Measurements from ENCODE around the gene CLDN24. TPM values are rescaled to one million over a fixed set of nuclear protein-coding genes. Genes with fewer than 3 reads are reported as not detected.

CLDN24 gene
- total RNA-seq, 1 experiment from 2014 or later: not detected

DNA sequence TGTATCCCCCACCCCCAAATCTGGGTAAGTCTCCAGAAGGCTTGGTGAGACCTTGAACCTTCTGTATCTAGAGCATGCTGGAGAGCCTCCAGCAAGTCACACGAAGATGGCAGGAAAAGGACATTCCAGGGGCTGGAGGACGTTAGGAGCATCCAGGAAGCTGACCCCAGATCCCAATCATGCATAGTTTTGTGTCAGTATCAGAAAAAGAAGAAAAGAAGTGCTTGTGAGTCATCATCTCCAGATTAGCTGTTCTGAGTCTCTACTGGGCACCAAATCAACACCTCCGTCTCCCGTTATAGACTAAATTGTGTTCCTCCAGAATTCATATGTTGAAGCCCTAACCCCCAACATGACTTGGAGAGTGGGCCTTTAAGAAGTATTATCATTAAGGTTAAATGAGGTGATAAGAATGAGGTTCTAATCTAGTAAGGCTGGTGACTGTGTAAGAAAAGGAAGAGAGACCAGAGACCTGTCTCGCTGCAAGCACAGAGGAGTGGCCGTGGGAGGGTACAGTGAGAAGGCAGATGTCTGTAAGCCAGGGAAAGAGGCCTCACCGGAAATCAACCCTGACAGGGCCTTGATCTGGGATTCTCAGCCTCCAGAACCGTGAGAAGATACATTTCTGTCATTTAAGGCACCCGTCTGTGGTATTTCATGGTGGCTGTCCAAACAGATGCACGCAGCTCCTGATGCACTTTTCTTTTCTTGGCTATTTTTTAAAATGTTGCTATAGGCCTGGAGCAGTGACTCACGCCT lies 38.1 kb upstream of the CLDN24 start:
- Histone ChIP-seq H3K27ac (ENCODE audit: insufficient read length, low read depth, low read length) (no peak overlapping the region), H4K5ac (ENCODE audit: insufficient read length, low read depth, low read length) (no peak overlapping the region), H4K91ac (ENCODE audit: insufficient read length, low read depth, low read length) (no peak overlapping the region), H3K23ac (ENCODE audit: insufficient read length, low read depth, low read length) (no peak overlapping the region), H2BK120ac (ENCODE audit: low read depth, low read length, poor library complexity, severe bottlenecking) (no peak overlapping the region), H3K9ac (ENCODE audit: extremely low read depth, insufficient read length, low read length) (no peak overlapping the region), H3K4ac (ENCODE audit: low read depth, low read length) (no peak overlapping the region), H3K18ac (ENCODE audit: insufficient read length, low read depth, low read length) (no peak overlapping the region), H3K4me1 (ENCODE audit: insufficient read depth, low read length) (no peaks in the 10 kb centered on the region), H4K8ac (replicated peaks; ENCODE audit: insufficient read length, low read depth, low read length) (no peak overlapping the region), H3K27me3 (ENCODE audit: insufficient read depth, low read length) (no peaks in the 10 kb centered on the region), H2AFZ (ENCODE audit: low read length) (no peak overlapping the region), H3K56ac (ENCODE audit: insufficient read length, low read depth, low read length) (no peak overlapping the region), H3K4me2 (ENCODE audit: insufficient read depth, insufficient read length, low read length) (no peak overlapping the region), H3K9me3 (ENCODE audit: control insufficient read depth, low read depth, low read length) (no peaks in the 10 kb centered on the region), H2BK12ac (ENCODE audit: insufficient read length, low read depth, low read length) (no peak overlapping the region), H3T11ph (ENCODE audit: low read length) (no peak overlapping the region), H4K20me1 (ENCODE audit: control insufficient read depth, insufficient read depth, insufficient read length) (no peaks in the 10 kb centered on the region), H2BK5ac (ENCODE audit: insufficient read length, low read length) (no peak overlapping the region), H3K79me1 (ENCODE audit: insufficient read depth, low read depth, low read length, poor library complexity, severe bottlenecking) (no peaks in the 10 kb centered on the region), H2BK15ac (ENCODE audit: low read depth, low read length) (no peak overlapping the region), H2BK20ac (ENCODE audit: low read depth, low read length, poor library complexity, severe bottlenecking) (no peak overlapping the region), H3K23me2 (ENCODE audit: insufficient read length, low read depth, low read length, poor library complexity, severe bottlenecking) (no peaks in the 10 kb centered on the region), H3K79me2 (ENCODE audit: insufficient read depth, low read length) (no peaks in the 10 kb centered on the region), H3K14ac (ENCODE audit: insufficient read depth, low read length) (no peak overlapping the region), H2AK5ac (ENCODE audit: insufficient read length, low read length) (no peak overlapping the region)
- Mint-ChIP-seq H3K4me1 (peaks cover 16 to 20% of the 10 kb centered on the region in 2 experiments), H3K9me3 (0 out of 5 replicates have a peak, but pooled peaks cover 0 to 2% of the 10 kb centered on the region in 2 experiments), H3K4me3 (no peak overlapping the region), H3K27ac (0 out of 7 replicates have a peak overlapping the region, but pooled peaks of 1 of the 3 experiments have one; percentile 30), H3K27me3 (ENCODE audit: low read depth) (no peaks in the 10 kb centered on the region; the same call in 1 of the 2 replicates), H3K36me3 (ENCODE audit: insufficient read depth in 1 of 3, low read depth in 3 of 3) (no peaks in the 10 kb centered on the region)
- DNase-seq: no peak
- no CpG with 5 or more reads among the region's 11 CpGs for WGBS (ENCODE audit: extremely low coverage, insufficient read length, low lambda C conversion rate)
- TF ChIP-seq, protein P1, sequence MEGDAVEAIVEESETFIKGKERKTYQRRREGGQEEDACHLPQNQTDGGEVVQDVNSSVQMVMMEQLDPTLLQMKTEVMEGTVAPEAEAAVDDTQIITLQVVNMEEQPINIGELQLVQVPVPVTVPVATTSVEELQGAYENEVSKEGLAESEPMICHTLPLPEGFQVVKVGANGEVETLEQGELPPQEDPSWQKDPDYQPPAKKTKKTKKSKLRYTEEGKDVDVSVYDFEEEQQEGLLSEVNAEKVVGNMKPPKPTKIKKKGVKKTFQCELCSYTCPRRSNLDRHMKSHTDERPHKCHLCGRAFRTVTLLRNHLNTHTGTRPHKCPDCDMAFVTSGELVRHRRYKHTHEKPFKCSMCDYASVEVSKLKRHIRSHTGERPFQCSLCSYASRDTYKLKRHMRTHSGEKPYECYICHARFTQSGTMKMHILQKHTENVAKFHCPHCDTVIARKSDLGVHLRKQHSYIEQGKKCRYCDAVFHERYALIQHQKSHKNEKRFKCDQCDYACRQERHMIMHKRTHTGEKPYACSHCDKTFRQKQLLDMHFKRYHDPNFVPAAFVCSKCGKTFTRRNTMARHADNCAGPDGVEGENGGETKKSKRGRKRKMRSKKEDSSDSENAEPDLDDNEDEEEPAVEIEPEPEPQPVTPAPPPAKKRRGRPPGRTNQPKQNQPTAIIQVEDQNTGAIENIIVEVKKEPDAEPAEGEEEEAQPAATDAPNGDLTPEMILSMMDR (conservative IDR thresholded peaks at IDR 0.05): no peak
